Karpas-422 (cell line): Measurements from ENCODE around the gene CEACAM1. TPM values are rescaled to one million over a fixed set of nuclear protein-coding genes. Genes with fewer than 3 reads are reported as not detected.
"Not testable (repeated sequence)": the region's sequence is repeated elsewhere in the genome, so short reads cannot be mapped to it uniquely, and the experiment has no call there.

ENCODE experiments used
- DNase-seq: peaks from one replicate; pipeline ENCODE4 v3.0.0-alpha.2; 2015
- H2AFZ ChIP-seq: fragments of 200-600 bp; sonication (generic); 2 replicates; pipeline ENCODE4 v1.6.1; 2014; ENCODE audit warnings: antibody characterized with exemption, low read length, mixed read lengths
- H3K27ac ChIP-seq: fragments of 200-600 bp; sonication (generic); 2 replicates; pipeline ENCODE4 v1.5.1; 2014; ENCODE audit warnings: mild to moderate bottlenecking, low read length, moderate library complexity
- H3K27me3 ChIP-seq: fragments of 200-600 bp; sonication (generic); 2 replicates; pipeline ENCODE4 v1.6.1; 2014; ENCODE audit warnings: low read length, mixed read lengths
- H3K36me3 ChIP-seq: fragments of 200-600 bp; sonication (generic); 2 replicates; pipeline ENCODE4 v1.6.1; 2014; ENCODE audit warnings: low read length, mixed read lengths; ENCODE audit not compliant: insufficient read depth
- H3K4me1 ChIP-seq: fragments of 200-600 bp; sonication (generic); 2 replicates; pipeline ENCODE4 v1.6.1; 2014; ENCODE audit warnings: mild to moderate bottlenecking, low read length, mixed read lengths
- H3K4me2 ChIP-seq: fragments of 200-600 bp; sonication (generic); 2 replicates; pipeline ENCODE4 v1.6.1; 2014; ENCODE audit warnings: low read length, low read depth, mild to moderate bottlenecking; ENCODE audit not compliant: poor library complexity, severe bottlenecking
- H3K4me3 ChIP-seq: fragments of 200-600 bp; sonication (generic); 2 replicates; pipeline ENCODE4 v1.5.1; 2014; ENCODE audit warnings: mild to moderate bottlenecking, antibody characterized with exemption, low read length, mixed read lengths
- H3K79me2 ChIP-seq: fragments of 200-600 bp; sonication (generic); 2 replicates; pipeline ENCODE4 v1.6.1; 2014; ENCODE audit warnings: mild to moderate bottlenecking, low read length, mixed read lengths
- H3K9ac ChIP-seq: fragments of 200-600 bp; sonication (generic); 2 replicates; pipeline ENCODE4 v1.6.0; 2014; ENCODE audit warnings: low read length
- H3K9me2 ChIP-seq: fragments of 200-600 bp; sonication (generic), shearing (Covaris generic); replicated peaks from 2 replicates; pipeline ENCODE4 v1.6.0; 2014; ENCODE audit warnings: mild to moderate bottlenecking, low read length, moderate library complexity; ENCODE audit not compliant: insufficient read depth
- H3K9me3 ChIP-seq: fragments of 300-700, 200-600 bp; sonication (generic); 2 replicates; pipeline ENCODE4 v1.6.1; 2014; ENCODE audit warnings: low read length, mixed read lengths
- H4K20me1 ChIP-seq: fragments of 200-600 bp; sonication (generic); 2 replicates; pipeline ENCODE4 v1.6.1; 2014; ENCODE audit warnings: mild to moderate bottlenecking, antibody characterized with exemption, low read length, low read depth; ENCODE audit not compliant: insufficient read depth
- total RNA-seq: library from RNA; depleted of rRNA; stranded (reverse); fragments of >200 nt; shearing (Covaris generic); gene quantifications from 2 replicates; pipeline ENCODE4 v1.2.3, GENCODE V29; 2014; ENCODE audit warnings: low replicate concordance

The CEACAM1 gene
- total RNA-seq, 1 experiment from 2014 or later, result 0.56 TPM

- peak; percentile 76 for DNase-seq
These were observed 35.3 kb upstream of the CEACAM1 start for GRCh38 chr19:42563352-42564210.

GRCh38 chr19:42561512-42561911 lies 33.2 kb upstream of the CEACAM1 start:
- Histone ChIP-seq H3K4me2 (no peak overlapping the region), H3K79me2 (no peaks in the 10 kb centered on the region), H3K36me3 (no peaks in the 10 kb centered on the region), H4K20me1 (no peaks in the 10 kb centered on the region), H3K9me2 (no peaks in the 10 kb centered on the region), H3K27me3 (no peaks in the 10 kb centered on the region), H3K4me3 (no peak overlapping the region), H3K27ac (no peak overlapping the region), H3K9me3 (no peaks in the 10 kb centered on the region), H2AFZ (no peak overlapping the region), H3K4me1 (peaks cover 24% of the 10 kb centered on the region), H3K9ac (no peak overlapping the region)
- no peak for DNase-seq

More at GRCh38 chr19:42563352-42564210, 35.3 kb upstream of the CEACAM1 start:
- Histone ChIP-seq H3K4me1 (peaks cover 20% of the 10 kb centered on the region), H3K9me3 (no peaks in the 10 kb centered on the region), H3K27me3 (no peaks in the 10 kb centered on the region), H4K20me1 (no peaks in the 10 kb centered on the region), H3K79me2 (no peaks in the 10 kb centered on the region), H3K9me2 (no peaks in the 10 kb centered on the region), H3K27ac (no peak overlapping the region), H3K4me3 (no peak overlapping the region), H3K4me2 (no peak overlapping the region), H3K9ac (no peak overlapping the region), H3K36me3 (no peaks in the 10 kb centered on the region), H2AFZ (no peak overlapping the region)

GRCh38 chr19:42560731-42561130 lies 32.5 kb upstream of the CEACAM1 start:
- Histone ChIP-seq H3K27ac (no peak overlapping the region), H4K20me1 (no peaks in the 10 kb centered on the region), H3K9me2 (no peaks in the 10 kb centered on the region), H3K27me3 (no peaks in the 10 kb centered on the region), H3K9me3 (no peaks in the 10 kb centered on the region), H3K4me2 (no peak overlapping the region), H3K36me3 (no peaks in the 10 kb centered on the region), H3K4me3 (no peak overlapping the region), H3K9ac (no peak overlapping the region), H3K4me1 (peaks cover 24% of the 10 kb centered on the region), H2AFZ (no peak overlapping the region), H3K79me2 (no peaks in the 10 kb centered on the region)
- no peak for DNase-seq

DNA sequence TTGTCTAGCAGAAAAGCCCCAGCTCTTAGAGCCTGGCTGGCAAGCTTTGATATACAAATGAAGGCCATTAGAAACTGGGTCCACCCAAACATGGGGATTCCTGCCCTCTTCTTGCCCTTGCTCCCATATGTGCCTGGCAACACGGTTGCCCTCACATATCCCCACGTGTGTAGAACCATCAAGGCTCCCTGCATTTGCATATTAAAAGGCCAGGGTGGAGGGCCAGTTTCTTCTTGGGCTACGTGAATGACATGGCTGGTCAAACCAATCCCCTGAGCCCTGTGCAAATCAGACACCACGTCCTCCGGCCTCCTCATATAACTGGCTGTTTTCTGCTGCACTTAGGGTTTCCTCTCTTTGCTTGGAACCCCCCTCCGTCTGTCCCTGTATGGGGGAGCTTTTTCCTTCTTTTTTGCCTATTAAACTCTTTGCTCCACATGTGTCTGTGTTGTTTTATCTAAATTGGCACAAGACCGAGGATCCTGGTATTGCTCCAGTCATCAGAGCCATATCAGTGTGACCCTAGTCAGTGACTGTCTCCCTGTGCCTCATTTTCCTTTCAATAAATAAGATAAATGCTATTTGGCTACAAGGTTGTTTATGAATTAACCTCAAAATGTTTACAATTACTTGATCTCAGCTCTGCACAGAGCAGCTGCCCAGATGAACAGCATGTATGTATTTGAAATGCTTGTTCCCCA lies 30.3 kb upstream of the CEACAM1 start:
- DNase-seq, result no peak

DNA sequence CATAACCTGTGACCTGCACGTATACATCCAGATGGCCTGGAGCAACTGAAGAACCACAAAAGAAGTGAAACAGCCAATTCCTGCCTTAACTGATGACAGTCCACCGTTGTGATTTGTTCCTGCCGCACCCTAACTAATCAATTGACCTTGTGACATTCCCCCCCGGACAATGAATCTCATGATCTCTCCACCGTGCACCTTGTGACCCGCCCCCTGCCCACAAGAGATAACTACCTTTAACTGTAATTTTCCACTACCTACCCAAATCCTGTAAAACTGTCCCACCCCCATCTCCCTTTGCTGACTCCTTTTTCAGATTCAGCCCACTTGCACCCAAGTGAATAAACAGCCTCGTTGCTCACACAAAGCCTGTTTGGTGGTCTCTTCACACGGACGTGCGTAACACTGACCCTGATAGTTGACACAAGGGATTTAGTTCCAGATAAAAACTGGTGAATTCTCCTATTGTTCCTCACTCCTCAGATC lies 29.1 kb upstream of the CEACAM1 start:
- not testable (repeated sequence) for H3K79me2 ChIP-seq, H3K4me2 ChIP-seq, H3K4me3 ChIP-seq, H3K27me3 ChIP-seq, DNase-seq, H3K9ac ChIP-seq, H3K27ac ChIP-seq, H3K9me2 ChIP-seq, H3K36me3 ChIP-seq, H3K9me3 ChIP-seq, H2AFZ ChIP-seq, H4K20me1 ChIP-seq
- H3K4me1 ChIP-seq, result peaks cover 24% of the 10 kb centered on the region

More for the DNA sequence above, 30.3 kb upstream of the CEACAM1 start:
- H3K4me3 ChIP-seq, result no peak overlapping the region
- H3K36me3 ChIP-seq, result no peaks in the 10 kb centered on the region
- H3K9ac ChIP-seq, result no peak overlapping the region
- H4K20me1 ChIP-seq, result no peaks in the 10 kb centered on the region
- no peak overlapping the region for H3K4me2 ChIP-seq
- peaks cover 24% of the 10 kb centered on the region for H3K4me1 ChIP-seq
- no peaks in the 10 kb centered on the region for H3K27me3 ChIP-seq
- H3K9me2 ChIP-seq, result no peaks in the 10 kb centered on the region
- H3K27ac ChIP-seq, result no peak overlapping the region
- H3K79me2 ChIP-seq, result no peaks in the 10 kb centered on the region
- H3K9me3 ChIP-seq, result no peaks in the 10 kb centered on the region
- H2AFZ ChIP-seq, result no peak overlapping the region

DNA sequence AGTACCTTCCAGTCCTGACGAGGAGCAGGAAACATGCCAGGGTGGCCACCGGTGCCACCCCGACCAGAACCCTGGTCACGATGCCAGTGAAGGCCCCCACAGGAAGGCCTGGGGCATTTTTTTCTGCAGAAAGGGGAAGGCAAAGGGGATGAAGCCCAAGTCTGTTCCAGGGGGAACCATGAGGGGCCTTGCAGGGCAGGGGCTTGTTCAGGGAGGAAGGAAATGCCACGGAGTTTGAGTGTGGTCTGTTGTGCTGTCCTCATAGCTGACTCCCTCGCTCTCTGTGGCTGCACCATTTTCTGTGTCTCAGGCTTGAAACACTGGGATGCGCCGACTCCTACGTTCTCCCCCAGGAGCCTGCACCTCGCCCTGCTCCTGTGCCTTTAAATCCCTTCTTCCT lies 27.5 kb upstream of the CEACAM1 start:
- H2AFZ ChIP-seq, result no peak overlapping the region
- no peak overlapping the region for H3K4me2 ChIP-seq
- no peak for DNase-seq
- no peaks in the 10 kb centered on the region for H3K9me3 ChIP-seq
- peaks cover 24% of the 10 kb centered on the region for H3K4me1 ChIP-seq
- no peaks in the 10 kb centered on the region for H3K36me3 ChIP-seq
- H3K9me2 ChIP-seq, result no peaks in the 10 kb centered on the region
- H4K20me1 ChIP-seq, result no peaks in the 10 kb centered on the region
- no peak overlapping the region for H3K9ac ChIP-seq
- no peak overlapping the region for H3K27ac ChIP-seq
- no peaks in the 10 kb centered on the region for H3K79me2 ChIP-seq
- H3K27me3 ChIP-seq, result no peaks in the 10 kb centered on the region
- H3K4me3 ChIP-seq, result no peak overlapping the region

GRCh38 chr19:42555317-42555716 lies 27.0 kb upstream of the CEACAM1 start:
- no peaks in the 10 kb centered on the region for H3K27me3 ChIP-seq
- no peak overlapping the region for H3K4me2 ChIP-seq
- DNase-seq, result no peak
- no peaks in the 10 kb centered on the region for H3K36me3 ChIP-seq
- no peak overlapping the region for H3K4me3 ChIP-seq
- no peaks in the 10 kb centered on the region for H3K79me2 ChIP-seq
- no peak overlapping the region for H3K27ac ChIP-seq
- H3K9ac ChIP-seq, result no peak overlapping the region
- H3K4me1 ChIP-seq, result peaks cover 21% of the 10 kb centered on the region
- no peak overlapping the region for H2AFZ ChIP-seq
- no peaks in the 10 kb centered on the region for H3K9me3 ChIP-seq
- H4K20me1 ChIP-seq, result no peaks in the 10 kb centered on the region
- H3K9me2 ChIP-seq, result no peaks in the 10 kb centered on the region

DNA sequence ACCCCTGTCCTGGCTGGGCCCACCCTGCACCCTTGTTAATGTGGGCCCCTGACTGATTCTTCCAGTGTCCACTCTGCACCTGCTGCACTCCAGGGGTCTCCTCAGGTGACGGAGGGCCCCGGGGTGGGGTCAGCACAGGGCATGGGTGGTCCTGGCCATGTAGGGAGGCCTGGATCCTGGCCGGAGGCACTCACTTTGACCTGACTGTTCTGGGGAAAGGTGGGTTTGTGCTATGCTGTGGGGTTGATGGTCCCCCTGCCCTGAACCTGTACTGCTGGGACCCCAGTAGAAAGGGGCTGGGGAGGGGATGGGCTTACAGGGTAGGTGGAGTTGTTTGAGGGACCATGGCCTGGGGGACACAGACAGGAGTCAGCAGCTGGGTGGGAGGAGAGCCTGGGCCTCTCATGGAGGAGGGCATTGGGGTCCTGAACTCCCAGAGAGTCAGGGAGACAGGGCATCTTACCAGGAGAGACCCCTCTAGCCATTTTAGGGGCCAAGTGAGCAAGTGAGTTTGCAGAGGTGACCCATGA lies 25.8 kb upstream of the CEACAM1 start:
- Histone ChIP-seq H3K27me3 (no peaks in the 10 kb centered on the region), H3K9ac (no peak overlapping the region), H3K79me2 (no peaks in the 10 kb centered on the region), H3K36me3 (no peaks in the 10 kb centered on the region), H3K4me2 (no peak overlapping the region), H2AFZ (no peak overlapping the region), H3K9me2 (no peaks in the 10 kb centered on the region), H4K20me1 (no peaks in the 10 kb centered on the region), H3K4me3 (no peak overlapping the region), H3K4me1 (peaks cover 9% of the 10 kb centered on the region), H3K27ac (no peak overlapping the region), H3K9me3 (no peaks in the 10 kb centered on the region)
- no peak for DNase-seq
